Fibroblast of villous mesenchyme (primary cell): ENCODE results near the gene PSMC1. TPM values are rescaled to one million over a fixed set of nuclear protein-coding genes. Genes with fewer than 3 reads are reported as not detected.

Experiments
- DNase-seq: peaks from one replicate; pipeline ENCODE4 v3.0.0-alpha.2; 2010; ENCODE audit warnings: low read depth
- H3K4me3 ChIP-seq: 2 replicates; pipeline ENCODE4 v1.5.1; 2011; ENCODE audit warnings: low read depth, mild to moderate bottlenecking, low read length
- total RNA-seq: library from RNA; depleted of rRNA; stranded (reverse); fragments of >200 nt; gene quantifications from 2 replicates; pipeline ENCODE4 v1.2.3, GENCODE V29; 2012
- TF ChIP-seq, protein P1 (sequence below): IDR thresholded peaks from 2 replicates; pipeline ENCODE4 v1.5.1; 2012; ENCODE audit warnings: low read depth, mild to moderate bottlenecking, low read length; ENCODE audit not compliant: insufficient read depth

PSMC1 gene
- total RNA-seq, 1 donor: 113 TPM

DNA sequence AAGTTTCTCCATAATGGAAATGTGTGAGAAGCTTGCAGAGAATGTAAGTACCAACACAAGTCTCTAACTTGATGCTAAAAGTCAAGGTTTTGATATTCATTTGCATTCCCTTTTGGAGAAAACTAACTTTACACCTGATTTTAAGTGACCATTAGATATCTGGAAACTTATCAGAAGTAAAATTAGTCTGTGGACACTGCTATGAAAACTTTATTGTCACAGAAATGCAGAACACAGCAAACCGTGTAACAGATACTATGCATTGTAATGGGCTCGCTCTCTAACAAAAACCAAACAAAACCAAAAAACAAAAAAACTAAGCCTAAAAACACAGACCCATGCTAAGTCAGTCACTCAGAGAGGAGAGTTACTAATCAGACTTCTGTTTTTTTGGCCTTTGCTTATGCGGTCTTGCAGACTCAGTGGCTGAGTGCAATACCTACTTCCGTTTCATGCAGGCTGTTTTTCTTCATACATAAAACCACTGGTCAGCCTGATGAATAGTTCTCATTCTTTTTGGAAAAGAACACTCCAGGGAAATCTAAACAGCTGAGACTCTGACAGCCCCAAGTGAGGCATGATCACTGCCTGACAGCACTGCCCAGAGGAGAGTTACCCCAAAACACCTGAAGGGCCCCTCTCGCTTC lies 39.6 kb downstream of the PSMC1 start:
- H3K4me3 ChIP-seq: no peak overlapping the region
- peak; percentile 76 for DNase-seq
- TF ChIP-seq, protein P1, sequence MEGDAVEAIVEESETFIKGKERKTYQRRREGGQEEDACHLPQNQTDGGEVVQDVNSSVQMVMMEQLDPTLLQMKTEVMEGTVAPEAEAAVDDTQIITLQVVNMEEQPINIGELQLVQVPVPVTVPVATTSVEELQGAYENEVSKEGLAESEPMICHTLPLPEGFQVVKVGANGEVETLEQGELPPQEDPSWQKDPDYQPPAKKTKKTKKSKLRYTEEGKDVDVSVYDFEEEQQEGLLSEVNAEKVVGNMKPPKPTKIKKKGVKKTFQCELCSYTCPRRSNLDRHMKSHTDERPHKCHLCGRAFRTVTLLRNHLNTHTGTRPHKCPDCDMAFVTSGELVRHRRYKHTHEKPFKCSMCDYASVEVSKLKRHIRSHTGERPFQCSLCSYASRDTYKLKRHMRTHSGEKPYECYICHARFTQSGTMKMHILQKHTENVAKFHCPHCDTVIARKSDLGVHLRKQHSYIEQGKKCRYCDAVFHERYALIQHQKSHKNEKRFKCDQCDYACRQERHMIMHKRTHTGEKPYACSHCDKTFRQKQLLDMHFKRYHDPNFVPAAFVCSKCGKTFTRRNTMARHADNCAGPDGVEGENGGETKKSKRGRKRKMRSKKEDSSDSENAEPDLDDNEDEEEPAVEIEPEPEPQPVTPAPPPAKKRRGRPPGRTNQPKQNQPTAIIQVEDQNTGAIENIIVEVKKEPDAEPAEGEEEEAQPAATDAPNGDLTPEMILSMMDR: no peak

DNA sequence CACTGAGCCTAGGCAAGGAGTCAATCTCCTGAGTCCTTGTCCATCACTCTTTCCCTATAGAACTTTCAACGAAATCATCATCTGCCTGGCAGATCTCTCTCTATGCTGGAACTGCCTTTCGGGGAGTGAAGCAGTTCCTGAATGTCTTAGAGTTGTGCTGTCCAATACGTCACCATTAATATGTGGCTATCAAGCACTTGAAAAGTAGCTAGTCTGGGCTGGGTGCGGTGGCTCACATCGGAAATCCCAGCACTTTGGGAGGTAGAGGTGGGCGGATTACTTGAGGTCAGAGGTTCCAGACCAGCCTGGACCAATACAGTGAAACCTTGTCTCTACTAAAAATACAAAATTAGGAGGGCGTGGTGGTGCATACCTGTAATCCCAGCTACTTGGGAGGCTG lies 40.3 kb downstream of the PSMC1 start:
- no peak for DNase-seq
- TF ChIP-seq, protein P1: no peak
- no peak overlapping the region for H3K4me3 ChIP-seq

DNA sequence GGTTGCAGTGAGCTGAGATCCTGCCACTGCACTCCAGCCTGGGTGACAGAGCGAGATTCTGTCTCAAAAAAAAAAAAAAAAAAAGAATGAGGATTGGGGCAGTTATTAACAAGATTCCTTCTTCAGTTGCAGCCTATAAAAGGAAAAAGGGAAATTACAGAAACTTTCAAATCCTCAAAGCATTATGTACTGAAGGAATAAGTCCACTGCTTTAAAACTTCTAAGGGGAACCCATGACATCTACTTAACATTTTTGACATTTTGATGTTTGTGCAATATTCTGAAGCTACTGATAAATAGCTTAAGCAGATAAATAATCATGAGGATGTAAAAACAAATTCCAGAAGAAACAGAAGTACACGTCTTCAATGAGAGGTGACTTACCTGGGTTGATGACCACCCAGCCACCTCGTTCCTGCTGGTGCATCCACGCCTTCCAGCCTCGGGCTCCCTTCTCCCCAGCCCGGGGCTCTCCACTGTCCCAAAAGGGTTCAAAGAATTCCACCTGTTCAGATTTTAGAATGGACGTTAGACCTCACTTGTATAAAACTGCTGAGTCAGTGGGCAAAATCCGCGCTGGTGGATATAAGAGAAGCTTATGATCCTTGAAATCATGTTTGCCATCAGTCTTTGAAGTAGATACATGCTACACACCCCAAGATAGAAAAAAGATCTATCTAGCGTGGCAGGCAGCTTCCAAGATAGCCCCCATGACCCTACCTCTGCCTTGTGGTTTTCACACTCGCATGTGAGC lies 41.7 kb downstream of the PSMC1 start:
- no peak for DNase-seq
- no peak overlapping the region for H3K4me3 ChIP-seq
- TF ChIP-seq, protein P1: no peak

DNA sequence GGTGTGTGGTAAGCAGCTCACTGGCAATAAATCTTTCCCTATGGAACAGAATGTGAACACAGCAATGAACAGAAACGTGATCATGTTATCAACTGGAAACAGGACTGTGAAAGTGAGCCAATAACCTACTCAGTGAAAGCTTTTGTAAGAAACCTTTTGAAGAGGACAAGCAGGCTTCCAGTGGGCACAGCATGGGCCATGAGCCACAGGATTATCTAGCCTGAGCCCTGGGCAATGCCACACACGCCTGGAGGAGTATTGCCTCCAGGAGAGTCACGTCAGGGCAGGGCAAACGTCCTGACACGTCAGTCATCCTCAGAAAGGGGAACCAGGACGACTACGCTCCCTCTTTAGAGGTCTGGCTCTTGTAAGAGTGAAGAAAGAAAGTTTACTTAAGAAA lies 43.1 kb downstream of the PSMC1 start:
- peak; percentile 28 for DNase-seq
- TF ChIP-seq, protein P1: no peak

DNA sequence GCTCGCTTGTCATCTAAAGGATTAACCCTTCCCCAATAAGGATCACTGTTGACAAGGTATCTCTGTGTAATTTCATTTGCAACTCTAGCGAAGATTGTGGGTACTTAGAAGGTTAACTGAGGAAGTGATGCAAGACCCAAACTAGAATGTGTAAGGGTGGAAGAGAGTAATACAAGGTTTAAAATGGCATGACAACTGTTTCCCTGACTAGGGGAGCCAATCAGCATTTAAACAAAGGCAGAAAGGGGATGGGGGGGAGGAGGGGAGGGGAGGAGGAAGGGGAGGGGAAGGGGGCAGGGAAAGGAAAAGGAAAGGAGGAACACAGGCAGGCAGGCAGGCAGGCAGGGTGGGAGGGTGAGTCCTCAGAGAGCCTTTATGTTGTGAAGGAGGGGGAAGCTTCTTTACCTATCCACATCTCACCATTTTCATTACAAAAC lies 44.3 kb downstream of the PSMC1 start:
- TF ChIP-seq, protein P1: no peak
- DNase-seq: peak; percentile 68
- H3K4me3 ChIP-seq: no peak overlapping the region

More for the DNA sequence above, 43.1 kb downstream of the PSMC1 start:
- H3K4me3 ChIP-seq: no peak overlapping the region

DNA sequence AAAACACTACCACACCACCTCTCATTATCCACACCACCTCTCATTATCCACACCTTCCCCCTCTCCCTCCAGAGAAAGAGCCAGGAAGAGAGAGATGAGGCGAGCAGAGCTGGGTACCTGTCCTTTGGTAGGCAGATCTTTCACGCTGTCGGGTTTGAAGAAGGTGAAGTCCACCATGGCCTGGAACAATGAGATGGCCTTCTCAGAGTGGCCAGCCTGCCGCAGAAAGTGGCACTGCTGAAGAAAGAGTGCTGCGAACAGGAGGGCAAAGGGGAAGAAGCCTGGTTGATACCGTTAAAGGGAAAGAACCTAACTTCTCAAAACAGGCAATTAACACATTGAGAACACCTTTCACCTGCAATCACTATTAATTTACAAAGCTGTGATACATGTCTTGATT lies 44.8 kb downstream of the PSMC1 start:
- no peak overlapping the region for H3K4me3 ChIP-seq
- DNase-seq: no peak
- TF ChIP-seq, protein P1: no peak
